HG03103 (cell line): ENCODE data around the gene SYCP2.
"Not testable (repeated sequence)": the region's sequence is repeated elsewhere in the genome, so short reads cannot be mapped to it uniquely, and the experiment has no call there.

Experiments used
- ATAC-seq: cut with Tn5 transposase; IDR thresholded peaks from one replicate; pipeline ENCODE4 v1.9.1; 2021; ENCODE audit warnings: low read depth; ENCODE audit not compliant: unreplicated experiment

Gene SYCP2

DNA sequence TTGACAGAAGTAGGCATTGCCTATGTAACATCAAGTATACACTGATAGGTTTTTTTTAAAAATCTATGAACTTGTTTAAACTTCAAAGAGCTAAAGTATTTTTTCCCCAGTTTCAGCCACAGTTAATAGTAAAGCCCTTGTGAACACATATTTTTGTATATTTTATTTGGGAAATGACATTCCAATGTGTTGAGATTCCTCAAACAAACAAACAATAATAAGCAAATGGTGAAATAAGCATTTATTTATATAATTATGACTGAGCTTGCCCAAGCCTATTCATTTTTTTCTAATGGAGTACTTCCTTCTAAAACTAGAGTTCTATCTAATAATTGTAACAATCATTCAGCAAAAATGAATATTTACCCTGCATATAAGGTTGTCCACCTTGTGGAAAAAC, 12.5 kb downstream of the SYCP2 start:
- ATAC-seq: no peak

DNA sequence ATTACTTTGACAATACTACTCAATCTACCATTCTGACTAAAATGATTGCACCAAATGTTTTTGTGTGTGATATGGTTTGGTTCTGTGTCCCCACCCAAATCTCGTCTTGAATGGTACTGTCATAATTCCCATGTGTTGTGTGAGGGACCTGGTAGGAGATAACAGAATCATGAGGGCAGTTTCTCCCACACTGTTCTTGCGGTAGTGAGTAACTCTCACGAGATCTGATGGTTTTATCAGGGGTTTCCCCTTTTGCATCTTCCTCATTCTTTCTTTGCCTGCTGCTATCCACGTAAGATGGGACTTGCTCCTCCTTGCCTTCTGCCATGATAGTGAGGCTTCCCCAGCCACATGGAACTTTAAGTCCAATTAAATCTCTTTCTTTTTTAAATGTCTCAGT, 20.8 kb downstream of the SYCP2 start:
- ATAC-seq: no peak

DNA sequence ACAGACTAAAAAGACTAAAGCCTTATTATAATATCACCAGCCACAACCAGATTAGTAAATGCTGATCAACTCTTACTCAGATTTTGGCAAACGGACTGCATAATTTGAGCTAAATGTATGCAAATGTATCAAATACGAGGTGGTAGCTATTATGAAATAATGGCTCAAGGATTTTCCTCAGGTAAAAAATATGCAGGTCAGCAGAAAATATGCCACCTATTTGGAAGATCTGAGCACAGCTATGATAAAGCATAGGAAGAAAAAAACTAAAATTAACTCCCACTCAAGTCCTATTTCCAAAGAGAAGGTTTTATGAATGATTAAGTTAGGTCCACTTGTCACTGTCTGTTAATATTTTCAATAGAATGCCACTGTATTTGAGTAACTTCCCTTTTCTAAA, 22.4 kb downstream of the SYCP2 start:
- ATAC-seq: no peak

DNA sequence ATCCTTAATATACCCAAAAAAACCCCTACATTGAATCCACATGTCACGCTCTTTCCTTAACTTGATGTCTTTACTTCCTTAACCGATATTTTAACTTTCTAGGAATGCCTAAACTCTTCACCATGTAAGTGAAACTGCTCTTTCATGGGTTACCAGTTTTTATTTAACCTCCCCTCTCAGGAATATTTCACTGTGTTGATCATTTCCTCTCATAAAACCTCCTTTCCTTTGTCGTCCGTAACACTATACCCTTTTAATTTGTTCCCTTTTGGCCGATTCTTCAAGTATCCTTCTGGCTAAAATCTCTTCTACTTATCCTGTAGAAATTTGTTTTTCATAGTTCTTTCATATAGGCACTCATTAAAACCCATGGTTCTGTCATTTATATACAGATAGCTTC, 24.6 kb downstream of the SYCP2 start:
- no peak for ATAC-seq

DNA sequence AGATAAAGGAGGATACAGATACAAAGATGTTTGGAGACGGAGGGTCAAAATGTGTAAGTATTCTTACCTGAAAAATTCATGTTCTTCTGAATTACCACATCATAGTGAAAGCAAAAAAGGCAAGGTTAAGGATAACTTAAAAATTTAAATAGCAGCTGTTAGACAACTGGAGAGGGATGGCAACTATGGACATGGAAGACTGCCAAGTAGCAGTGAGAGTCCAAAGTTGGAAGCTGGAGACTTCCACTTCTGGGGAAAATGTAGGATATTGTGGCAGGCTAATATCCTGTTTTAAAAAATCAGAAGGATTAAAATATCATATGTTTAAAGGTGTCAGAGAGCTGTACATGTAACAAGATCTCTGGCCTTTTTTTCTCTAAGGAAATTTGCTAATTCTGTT, 29.8 kb downstream of the SYCP2 start:
- ATAC-seq: no peak

DNA sequence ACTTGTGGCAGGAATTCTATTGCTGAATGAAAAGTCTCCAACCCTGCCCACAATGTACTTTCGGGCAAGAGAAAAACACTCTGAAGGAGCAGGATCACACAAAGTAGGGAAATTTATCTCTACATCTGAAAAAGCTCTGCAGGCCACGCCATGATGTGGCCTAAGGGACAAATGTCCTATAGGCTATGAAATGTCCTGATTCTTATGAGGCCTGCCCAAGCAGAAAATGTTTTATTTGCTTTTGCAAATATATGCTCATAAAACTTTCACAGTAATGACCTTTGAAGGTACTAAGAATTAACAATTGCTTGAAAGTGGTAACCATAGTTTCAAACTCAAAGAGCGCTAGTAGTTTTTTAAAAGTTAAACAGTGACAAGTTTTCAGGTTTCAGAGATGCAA, 31.0 kb downstream of the SYCP2 start:
- ATAC-seq: no peak

DNA sequence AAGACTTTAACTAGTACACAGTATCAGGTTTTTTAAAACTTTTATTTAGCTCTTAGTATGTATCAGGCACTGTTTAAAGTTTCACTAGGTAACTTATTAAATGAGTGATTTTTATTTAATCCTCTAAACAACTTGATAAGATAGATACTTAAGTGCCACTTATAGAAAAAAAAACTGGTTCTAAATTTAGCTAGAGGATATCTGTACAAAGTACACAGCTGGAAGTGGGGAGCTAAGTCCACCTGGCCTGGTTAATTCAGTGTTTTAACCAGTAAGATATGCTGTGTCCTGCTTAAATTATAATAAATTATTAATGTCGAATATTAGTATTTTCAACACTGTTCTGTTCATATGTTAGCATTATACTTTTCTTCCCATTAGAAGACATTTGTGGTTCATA, 37.5 kb downstream of the SYCP2 start:
- ATAC-seq: no peak

DNA sequence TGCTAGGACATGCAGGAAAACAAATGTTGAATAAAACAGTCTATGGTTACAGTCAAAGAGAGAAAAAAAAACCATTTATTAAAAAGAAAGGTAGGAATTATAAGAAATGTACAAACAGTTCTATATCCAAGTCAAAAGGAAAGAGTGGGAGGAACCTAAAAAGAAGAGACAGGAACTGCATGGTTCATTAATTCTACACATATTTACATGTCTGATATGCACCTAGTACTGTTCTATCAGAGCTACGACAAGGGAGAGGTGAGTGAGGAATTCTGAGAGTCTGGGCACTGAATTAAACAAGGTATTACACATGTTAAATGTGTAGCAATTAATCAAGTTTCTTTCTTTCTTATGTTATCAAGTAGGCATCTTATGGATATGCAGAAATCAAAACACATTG, 41.9 kb downstream of the SYCP2 start:
- ATAC-seq: no peak

DNA sequence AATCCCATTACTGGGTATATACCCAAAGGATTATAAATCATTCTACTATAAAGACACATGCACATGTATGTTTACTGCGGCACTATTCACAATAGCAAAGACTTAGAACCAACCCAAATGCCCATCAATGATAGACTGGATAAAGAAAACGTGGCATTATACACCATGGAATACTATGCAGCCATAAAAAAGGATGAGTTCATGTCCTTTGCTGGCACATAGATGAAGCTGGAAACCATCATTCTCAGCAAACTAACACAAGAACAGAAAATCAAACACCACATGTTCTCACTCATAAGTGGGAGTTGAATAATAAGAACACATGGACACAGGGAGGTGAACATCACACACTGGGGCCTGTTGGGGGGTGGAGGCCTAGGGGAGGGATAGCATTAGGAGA, 43.4 kb downstream of the SYCP2 start:
- not testable (repeated sequence) for ATAC-seq

DNA sequence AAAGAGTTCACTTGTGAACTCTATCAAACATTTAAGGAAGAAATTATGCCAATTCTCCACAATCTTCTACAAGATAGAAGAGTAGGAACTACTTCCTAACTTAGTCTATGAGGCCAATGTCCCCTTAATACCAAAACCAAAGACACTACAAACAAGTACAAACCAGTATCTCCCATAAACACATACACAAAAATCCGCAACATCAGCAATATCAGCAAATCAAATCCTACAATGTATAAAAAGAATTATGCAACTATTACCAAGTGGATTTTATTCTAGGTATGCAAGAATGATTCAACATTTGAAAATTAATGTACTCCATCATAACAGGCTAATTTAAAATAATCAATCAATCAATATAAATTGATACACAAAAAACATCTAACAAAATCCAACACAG, 45.4 kb downstream of the SYCP2 start:
- ATAC-seq: no peak

DNA sequence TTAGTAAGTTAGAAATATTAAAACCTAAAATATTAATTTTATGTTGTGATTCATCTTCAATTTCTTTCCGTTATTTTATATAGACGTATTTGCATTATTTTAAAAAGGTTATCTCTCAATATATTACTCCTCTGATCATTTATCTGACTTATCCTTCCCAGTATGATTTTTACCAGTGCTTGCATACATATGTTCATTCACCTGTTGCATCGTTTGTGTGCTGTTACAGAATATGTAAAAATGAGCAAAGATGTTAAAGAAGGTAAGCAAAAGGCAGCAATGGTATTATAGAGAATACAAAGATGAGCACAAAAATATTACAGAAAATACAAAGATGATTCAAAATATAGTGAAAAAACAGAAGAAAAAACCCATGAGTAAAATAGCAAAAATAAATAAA, 48.9 kb downstream of the SYCP2 start:
- no peak for ATAC-seq

DNA sequence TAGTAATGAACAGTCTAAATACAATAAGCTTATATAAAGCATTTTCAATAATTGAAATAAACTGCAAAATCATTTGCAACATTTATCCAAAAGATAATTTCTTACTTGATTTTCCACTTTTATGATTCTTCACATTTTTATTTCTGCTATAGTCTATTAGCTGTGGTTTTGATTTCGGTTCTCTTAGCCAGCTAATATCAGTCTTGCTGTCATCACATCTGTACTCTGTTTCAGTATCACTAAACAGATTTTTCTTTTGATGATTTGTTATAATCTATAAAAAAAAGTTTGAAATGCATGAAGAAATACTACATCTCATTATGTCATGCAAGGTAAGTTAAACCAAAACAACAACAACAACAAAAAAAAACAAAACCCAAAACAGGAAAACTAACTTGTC, 53.2 kb downstream of the SYCP2 start:
- no peak for ATAC-seq

DNA sequence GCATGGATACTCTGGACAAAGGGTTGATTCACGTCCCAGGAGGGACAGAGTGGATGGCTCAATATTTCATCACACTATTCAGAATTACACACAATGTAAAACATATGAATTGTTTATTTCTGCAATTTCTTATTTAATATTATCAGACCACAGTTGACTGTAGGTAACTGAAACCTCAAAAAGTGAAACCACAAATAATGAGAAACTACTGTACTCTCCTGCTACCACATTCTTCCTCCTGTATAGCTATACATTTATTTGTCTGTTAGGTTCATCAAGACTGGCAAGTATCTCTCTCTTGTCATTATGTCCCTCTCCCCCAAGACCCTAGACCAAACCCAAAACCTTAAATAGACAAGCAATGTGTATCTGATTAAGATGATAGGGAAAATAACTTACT, 60.0 kb downstream of the SYCP2 start:
- no peak for ATAC-seq

DNA sequence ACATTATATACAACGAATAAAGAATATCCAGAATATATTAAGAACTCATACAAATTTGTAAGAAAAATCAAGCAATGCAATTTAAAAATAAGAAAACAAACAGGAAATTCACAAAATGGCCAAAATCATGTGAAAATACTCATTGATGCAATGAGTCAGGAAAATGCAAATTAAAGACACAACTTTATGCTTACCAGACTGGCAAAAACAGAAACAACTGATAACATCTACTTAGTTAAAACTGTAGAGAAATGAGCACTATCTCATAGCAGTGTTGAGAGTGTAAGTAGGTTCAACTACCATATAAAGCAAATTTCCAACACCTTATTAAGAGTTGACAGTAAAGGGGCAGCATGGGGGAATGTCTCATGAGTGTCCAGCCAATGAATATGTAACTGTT, 62.3 kb downstream of the SYCP2 start:
- no peak for ATAC-seq

DNA sequence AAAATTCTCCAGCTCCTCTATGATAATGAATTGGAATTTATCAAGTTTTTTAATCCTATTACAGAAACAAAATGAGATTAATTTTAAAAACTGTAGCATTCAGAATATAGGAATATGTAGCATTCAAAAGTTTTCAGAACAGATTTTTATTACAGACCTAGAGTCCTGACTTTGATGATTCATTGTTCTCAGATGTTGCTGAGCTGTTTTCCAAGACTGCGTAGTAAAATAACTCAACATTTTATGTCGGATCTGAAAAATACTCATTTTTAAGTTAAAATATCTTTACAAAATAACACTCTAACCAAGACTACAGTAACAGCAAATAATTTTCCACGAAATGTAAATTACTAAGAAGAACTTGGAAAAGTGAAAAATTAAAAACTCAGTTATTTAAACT, 67.1 kb downstream of the SYCP2 start:
- no peak for ATAC-seq

DNA sequence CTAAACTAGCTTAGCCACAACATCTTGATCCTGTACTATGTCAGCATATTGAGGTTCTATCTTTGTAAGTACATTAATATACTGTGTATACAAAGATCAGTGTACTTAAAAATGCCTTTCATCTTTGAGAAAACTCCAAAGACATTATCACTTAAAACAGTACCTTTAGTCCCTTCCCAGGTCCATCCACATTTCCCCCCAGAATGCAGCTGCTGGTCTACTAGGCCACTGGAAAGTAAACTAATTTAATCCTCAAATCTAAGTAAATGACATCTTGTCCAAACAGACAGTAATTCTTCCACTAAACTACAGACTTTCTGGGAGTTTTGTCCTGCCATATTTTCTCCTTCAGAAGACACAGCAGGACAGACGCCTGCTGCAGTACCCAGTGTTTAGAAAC, 68.7 kb downstream of the SYCP2 start:
- no peak for ATAC-seq

DNA sequence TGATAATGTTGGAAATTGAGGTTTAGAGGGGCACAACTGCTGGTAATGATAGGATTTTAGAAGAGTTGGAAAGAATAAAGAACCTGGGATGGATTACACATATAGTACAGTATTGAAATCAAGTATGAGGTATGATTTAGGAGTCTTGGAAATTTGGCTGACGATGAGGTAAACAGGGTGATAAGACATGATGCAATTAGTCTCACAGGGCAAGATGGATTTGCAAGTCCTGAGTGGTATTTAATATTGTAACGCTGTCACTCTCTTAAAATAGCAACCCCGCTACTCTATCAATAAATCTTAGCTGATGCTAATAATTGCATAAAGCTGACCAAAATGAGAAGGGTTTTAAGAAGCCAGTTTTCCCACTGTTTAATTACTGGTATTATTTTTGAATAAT, 70.4 kb downstream of the SYCP2 start:
- ATAC-seq: no peak

DNA sequence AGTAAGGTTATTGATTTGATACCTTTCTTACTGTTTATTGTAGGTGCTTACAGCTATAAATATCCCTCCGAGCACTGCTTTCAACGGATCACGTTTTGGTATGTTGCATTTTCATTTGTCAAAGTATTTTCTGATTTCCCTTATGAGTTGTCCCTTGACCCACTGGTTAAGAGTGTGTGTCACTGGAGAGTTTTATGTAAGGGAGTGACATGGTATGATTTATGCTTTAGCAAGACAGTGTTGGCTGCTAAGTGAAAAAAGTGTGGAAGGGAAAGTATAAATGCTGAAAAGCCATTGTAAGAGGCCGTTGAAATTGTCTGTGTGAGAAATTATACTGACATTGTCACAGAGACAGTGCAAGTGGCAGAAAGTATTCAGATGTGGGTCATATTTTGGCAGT, 72.0 kb downstream of the SYCP2 start:
- ATAC-seq: no peak

DNA sequence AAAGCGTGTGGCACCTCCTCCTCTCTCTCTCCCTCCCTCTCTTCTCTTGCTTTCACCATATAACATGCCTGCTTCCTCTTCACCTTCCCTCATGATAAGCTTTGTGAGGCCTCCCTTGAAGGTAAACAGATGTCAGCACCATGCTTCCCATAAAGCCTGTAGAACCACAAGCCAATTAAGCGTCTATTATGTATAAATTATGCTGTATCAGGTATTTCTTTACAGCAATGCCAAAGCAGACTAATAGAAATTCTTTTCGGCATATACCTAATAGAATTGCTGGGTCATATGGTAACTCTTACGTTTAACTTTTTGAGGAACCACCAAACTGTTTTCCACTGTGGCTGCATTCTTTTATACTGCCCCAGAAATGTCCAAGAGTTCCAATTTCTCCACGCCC, 75.0 kb downstream of the SYCP2 start:
- no peak for ATAC-seq

DNA sequence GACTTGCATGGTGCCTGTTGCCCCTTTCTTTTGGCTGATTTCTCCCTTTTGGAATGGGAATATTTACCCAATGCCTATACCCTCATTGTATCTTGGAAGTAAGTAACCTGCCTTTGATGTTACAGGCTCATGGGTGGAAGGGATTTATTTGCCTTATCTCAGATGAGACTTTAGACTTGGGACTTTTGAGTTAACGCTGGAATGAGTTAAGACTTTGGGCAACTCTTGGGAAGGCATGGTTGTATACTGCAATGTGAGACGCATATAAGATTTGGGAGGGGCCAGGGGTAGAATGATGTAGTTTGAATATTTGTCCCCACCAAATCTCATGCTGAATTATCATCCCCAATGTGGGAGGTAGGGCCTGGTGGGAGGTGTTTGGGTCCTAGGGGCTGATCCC, 75.5 kb downstream of the SYCP2 start:
- no peak for ATAC-seq

DNA sequence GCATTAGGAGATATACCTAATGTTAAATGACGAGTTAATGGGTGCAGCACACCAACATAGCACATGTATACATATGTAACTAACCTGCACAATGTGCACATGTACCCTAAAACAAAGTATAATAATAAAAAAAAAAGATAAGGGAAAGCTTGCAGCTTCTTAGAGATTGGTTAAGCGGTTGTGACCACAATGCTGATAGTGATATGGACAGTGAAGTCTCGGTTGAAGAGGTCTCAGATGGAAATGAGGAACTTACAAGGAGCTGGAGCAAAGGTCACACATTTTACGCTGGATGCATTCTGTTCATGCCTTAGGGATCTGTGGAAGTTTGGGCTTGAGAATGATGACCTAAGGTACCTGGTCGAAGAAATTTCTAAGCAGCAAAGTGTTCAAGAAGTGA, 76.5 kb downstream of the SYCP2 start:
- not testable (repeated sequence) for ATAC-seq

DNA sequence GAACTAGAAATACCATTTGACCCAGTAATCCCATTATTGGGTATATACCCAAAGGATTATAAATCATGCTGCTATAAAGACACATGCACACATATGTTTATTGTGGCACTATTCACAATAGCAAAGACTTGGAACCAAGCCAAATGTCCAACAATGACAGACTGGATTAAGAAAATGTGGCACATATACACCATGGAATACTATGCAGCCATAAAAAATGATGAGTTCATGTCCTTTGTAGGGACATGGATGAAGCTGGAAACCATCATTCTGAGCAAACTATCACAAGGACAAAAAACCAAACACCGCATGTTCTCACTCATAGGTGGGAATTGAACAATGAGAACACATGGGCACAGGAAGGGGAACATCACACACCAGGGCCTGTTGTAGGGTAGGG, 76.9 kb downstream of the SYCP2 start:
- not testable (repeated sequence) for ATAC-seq

DNA sequence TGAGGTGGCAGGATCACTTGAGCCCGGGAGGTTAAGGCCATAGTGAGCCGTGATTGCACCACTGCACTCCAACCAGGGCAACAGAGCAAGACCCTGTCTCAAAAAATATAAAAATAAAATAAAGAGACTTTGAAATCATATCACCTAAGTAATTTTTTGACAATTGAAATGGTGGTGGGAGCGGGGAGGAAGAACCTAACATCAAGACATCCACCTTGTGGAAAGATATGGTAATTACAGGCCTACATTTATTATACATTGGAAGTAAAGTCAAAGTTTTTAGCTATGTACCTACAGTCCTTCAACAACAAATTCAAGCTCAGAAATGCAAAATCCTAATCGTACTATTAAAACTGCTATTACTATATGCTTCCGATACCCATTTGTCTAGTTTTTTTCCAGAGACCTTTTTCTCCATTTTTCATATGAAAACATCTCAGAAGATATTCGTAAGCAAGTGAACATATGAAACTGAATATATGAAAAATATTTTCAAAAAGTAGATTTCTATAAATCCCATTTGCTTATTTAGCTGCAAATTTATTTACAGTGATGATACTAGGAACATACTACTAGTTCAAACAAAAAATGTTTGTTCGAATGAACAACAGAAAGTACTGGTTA, 83.3 kb downstream of the SYCP2 start:
- no peak for ATAC-seq
